Duodenal mucosa (tissue), 2 donors: Measurements from ENCODE around the gene MYBPC3.

Experiments
- H3K27ac ChIP-seq: one replicate; pipeline ENCODE4 v1.7.0; 2013; ENCODE audit warnings: low read depth, low read length
- H3K27me3 ChIP-seq, 2 donors: one replicate each; pipeline ENCODE4 v1.7.0; 2013; ENCODE audit warnings: low read length in 2 of 2, control low read depth in 1 of 2; ENCODE audit not compliant: insufficient read depth in 2 of 2, control insufficient read depth in 1 of 2
- H3K36me3 ChIP-seq, 2 donors: one replicate each; pipeline ENCODE4 v1.7.0; 2013; ENCODE audit warnings: low read length in 2 of 2, control low read depth in 1 of 2; ENCODE audit not compliant: insufficient read depth in 2 of 2, control insufficient read depth in 1 of 2
- H3K4me1 ChIP-seq, 2 donors: one replicate each; pipeline ENCODE4 v1.7.0; 2013; ENCODE audit warnings: low read length in 2 of 2, control low read depth in 1 of 2; ENCODE audit not compliant: insufficient read depth in 2 of 2, control insufficient read depth in 1 of 2
- H3K4me3 ChIP-seq, 2 donors: one replicate each; pipeline ENCODE4 v1.7.0; 2013; ENCODE audit warnings: low read length in 2 of 2, low read depth in 1 of 2
- H3K9ac ChIP-seq, 2 donors: one replicate each; pipeline ENCODE4 v1.7.0; 2013; ENCODE audit warnings: low read length in 2 of 2, low read depth in 1 of 2
- H3K9me3 ChIP-seq, 2 donors: one replicate each; pipeline ENCODE4 v1.7.0; 2013; ENCODE audit warnings: low read length in 2 of 2, control low read depth in 1 of 2; ENCODE audit not compliant: control insufficient read depth in 1 of 2

MYBPC3 gene

GRCh38 chr11:47393163-47394049, 40.9 kb upstream of the MYBPC3 start:
- peak overlapping the region; percentile 70 for H3K27ac ChIP-seq
- no peaks in the 10 kb centered on the region for H3K36me3 ChIP-seq
- H3K4me1 ChIP-seq: peaks cover 10 to 30% of the 10 kb centered on the region in 2 donors
- H3K9ac ChIP-seq: no peak overlapping the region
- no peaks in the 10 kb centered on the region for H3K9me3 ChIP-seq
- H3K4me3 ChIP-seq: peak overlapping the region; percentile 29 to 45
- H3K27me3 ChIP-seq: no peaks in the 10 kb centered on the region

- peaks cover 10 to 30% of the 10 kb centered on the region in 2 donors for H3K4me1 ChIP-seq
- H3K4me3 ChIP-seq: no peak overlapping the region
These were observed 40.2 kb upstream of the MYBPC3 start for GRCh38 chr11:47392546-47393162.

DNA sequence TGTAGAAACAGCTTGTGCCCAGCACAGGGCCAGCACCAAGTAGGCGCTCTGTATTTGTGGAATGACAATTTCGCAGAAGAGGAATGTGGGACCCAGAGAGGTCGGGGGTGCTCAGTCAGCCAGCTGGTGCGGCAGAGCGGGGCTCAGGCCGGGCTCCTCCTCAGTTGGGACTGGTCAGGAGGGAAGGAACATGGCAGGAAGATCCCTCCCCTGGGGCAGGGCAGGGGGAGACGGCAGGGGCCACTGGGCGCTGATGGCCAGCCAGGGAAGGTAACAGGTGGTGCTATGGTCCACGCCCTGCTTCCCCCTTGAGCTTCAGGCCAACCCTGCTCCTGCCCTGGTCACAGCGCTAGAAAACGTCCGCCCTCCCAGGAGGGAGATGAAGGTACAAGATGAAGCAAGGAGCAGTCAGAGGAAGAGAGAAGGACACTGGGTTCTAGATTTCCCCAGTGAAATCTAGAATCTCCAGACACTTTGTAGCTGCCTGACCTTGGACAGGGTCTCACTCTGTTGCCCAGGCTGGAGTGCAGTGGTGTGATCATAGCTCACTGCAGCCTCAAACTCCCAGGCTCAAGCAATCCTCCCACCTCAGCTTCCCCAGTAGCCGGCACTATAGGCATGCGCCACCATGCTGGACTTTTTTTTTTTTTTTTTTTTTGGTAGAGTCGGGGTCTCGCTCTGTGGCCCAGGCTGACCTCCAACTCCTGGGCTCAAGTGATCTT, 39.4 kb upstream of the MYBPC3 start:
- H3K9me3 ChIP-seq: no peaks in the 10 kb centered on the region
- no peak overlapping the region for H3K27ac ChIP-seq
- no peak overlapping the region for H3K4me3 ChIP-seq
- H3K4me1 ChIP-seq: peaks cover 10 to 30% of the 10 kb centered on the region in 2 donors
- H3K36me3 ChIP-seq: no peaks in the 10 kb centered on the region
- H3K9ac ChIP-seq: no peak overlapping the region
- H3K27me3 ChIP-seq: no peaks in the 10 kb centered on the region

More at GRCh38 chr11:47392546-47393162, 40.2 kb upstream of the MYBPC3 start:
- Histone ChIP-seq H3K27me3 (no peaks in the 10 kb centered on the region), H3K9ac (no peak overlapping the region), H3K27ac (no peak overlapping the region), H3K36me3 (no peaks in the 10 kb centered on the region), H3K9me3 (no peaks in the 10 kb centered on the region)

GRCh38 chr11:47391077-47391583, 38.6 kb upstream of the MYBPC3 start:
- no peaks in the 10 kb centered on the region for H3K36me3 ChIP-seq
- no peaks in the 10 kb centered on the region for H3K27me3 ChIP-seq
- H3K9me3 ChIP-seq: no peaks in the 10 kb centered on the region
- H3K4me3 ChIP-seq: no peak overlapping the region
- H3K27ac ChIP-seq: no peak overlapping the region
- H3K9ac ChIP-seq: no peak overlapping the region
- peaks cover 10 to 30% of the 10 kb centered on the region in 2 donors for H3K4me1 ChIP-seq

- no peaks in the 10 kb centered on the region for H3K36me3 ChIP-seq
- H3K27ac ChIP-seq: no peak overlapping the region
- H3K9ac ChIP-seq: no peak overlapping the region
- H3K4me1 ChIP-seq: peaks cover 10 to 27% of the 10 kb centered on the region in 2 donors
- H3K27me3 ChIP-seq: no peaks in the 10 kb centered on the region
- H3K4me3 ChIP-seq: no peak overlapping the region
- no peaks in the 10 kb centered on the region for H3K9me3 ChIP-seq
These were observed 37.9 kb upstream of the MYBPC3 start for GRCh38 chr11:47390422-47390760.

- Histone ChIP-seq H3K36me3 (no peaks in the 10 kb centered on the region), H3K27me3 (no peaks in the 10 kb centered on the region), H3K9ac (no peak overlapping the region), H3K27ac (no peak overlapping the region), H3K9me3 (no peaks in the 10 kb centered on the region), H3K4me1 (peaks cover 10 to 22% of the 10 kb centered on the region in 2 donors), H3K4me3 (no peak overlapping the region)
These were observed 37.3 kb upstream of the MYBPC3 start for GRCh38 chr11:47389577-47390421.

GRCh38 chr11:47388697-47389576, 36.4 kb upstream of the MYBPC3 start:
- Histone ChIP-seq H3K9me3 (no peaks in the 10 kb centered on the region), H3K36me3 (no peaks in the 10 kb centered on the region), H3K4me3 (no peak overlapping the region), H3K27me3 (no peaks in the 10 kb centered on the region), H3K4me1 (peaks cover 4 to 15% of the 10 kb centered on the region in 2 donors), H3K27ac (no peak overlapping the region), H3K9ac (no peak overlapping the region)

DNA sequence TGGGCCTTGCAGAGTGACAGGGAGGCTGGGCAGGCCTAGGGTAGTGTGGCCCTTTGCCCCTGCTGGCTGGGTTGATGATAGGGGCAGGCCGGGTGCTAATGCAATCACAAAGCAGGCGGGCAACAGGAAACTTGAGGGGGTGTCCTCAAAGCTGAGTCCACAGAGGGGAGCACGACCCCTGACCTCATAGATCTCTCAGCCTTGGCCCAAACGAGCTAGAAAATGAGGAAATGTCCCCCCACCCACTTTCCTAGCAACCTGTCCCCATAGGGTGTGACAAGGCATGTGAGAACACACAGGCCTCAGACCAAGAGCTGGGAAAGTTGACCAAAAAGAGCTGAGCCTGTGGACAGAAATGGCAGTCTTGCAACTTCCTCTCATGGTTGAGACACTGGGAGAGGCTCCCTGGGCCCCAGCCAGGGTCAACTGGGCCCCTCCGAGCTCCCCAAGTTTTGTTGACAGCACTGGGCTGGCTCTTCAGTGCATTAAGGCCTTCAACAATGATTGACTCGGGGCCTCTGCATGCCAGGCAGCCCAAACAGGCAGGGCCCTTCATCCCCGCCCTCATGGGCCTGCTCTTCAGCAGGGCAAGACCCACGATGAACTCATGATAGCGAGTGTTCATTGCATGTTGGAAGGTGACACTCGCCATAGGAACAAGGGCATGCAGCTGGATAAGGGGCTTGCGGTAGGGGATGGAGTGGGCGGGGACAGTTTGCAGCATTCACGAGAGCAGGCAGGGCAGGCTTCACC, 35.6 kb upstream of the MYBPC3 start:
- Histone ChIP-seq H3K9ac (no peak overlapping the region), H3K36me3 (no peaks in the 10 kb centered on the region), H3K27ac (no peak overlapping the region), H3K4me3 (no peak overlapping the region), H3K4me1 (peaks cover 0 to 8% of the 10 kb centered on the region in 2 donors), H3K27me3 (no peaks in the 10 kb centered on the region), H3K9me3 (no peaks in the 10 kb centered on the region)
